HepG2 (cell line): ENCODE measurements around the gene PACS1. TPM values are rescaled to one million over a fixed set of nuclear protein-coding genes. Genes with fewer than 3 reads are reported as not detected.
A peak's percentile ranks its signal among the peaks of the same experiment; 100 is the strongest.

Source experiments
- CEBPG ChIP-seq: IDR thresholded peaks from 2 replicates; pipeline ENCODE4 v1.6.1; 2016
- FLYWCH1 ChIP-seq: sonication (generic); formaldehyde crosslinking; IDR thresholded peaks from 2 replicates; pipeline ENCODE4 v1.8.1; 2023; ENCODE audit warnings: mild to moderate bottlenecking, missing genetic modification reagents
- GRHL1 ChIP-seq: sonication (generic); formaldehyde crosslinking; conservative IDR thresholded peaks from 2 replicates; pipeline ENCODE4 v1.8.0; 2022; ENCODE audit warnings: missing genetic modification reagents
- JDP2 ChIP-seq: sonication (generic); formaldehyde crosslinking; IDR thresholded peaks from 2 replicates; pipeline ENCODE4 v1.8.1; 2022; ENCODE audit warnings: missing genetic modification reagents, borderline replicate concordance
- NFE2L2 ChIP-seq: fragments of 150-350 bp; IDR thresholded peaks from 2 replicates; pipeline ENCODE4 v1.6.1; 2014; ENCODE audit warnings: low read length
- NR2C2 ChIP-seq: sonication (generic); formaldehyde crosslinking; IDR thresholded peaks from 2 replicates; pipeline ENCODE4 v1.4.0; 2020; ENCODE audit warnings: missing genetic modification reagents, mild to moderate bottlenecking, moderate library complexity, borderline replicate concordance
- PAWR ChIP-seq: sonication (generic); formaldehyde crosslinking; IDR thresholded peaks from 2 replicates; pipeline ENCODE4 v1.4.0; 2020; ENCODE audit warnings: missing genetic modification reagents, mild to moderate bottlenecking, borderline replicate concordance
- REPIN1 ChIP-seq: sonication (generic); formaldehyde crosslinking; IDR thresholded peaks from 2 replicates; pipeline ENCODE4 v1.8.0; 2022; ENCODE audit warnings: missing genetic modification reagents, low read depth, mild to moderate bottlenecking, borderline replicate concordance
- SALL2 ChIP-seq: sonication (generic); formaldehyde crosslinking; IDR thresholded peaks from 2 replicates; pipeline ENCODE4 v1.8.1; 2023; ENCODE audit warnings: mild to moderate bottlenecking, missing genetic modification reagents, inconsistent platforms
- SRSF1 ChIP-seq: fragments of 200-400 bp; formaldehyde crosslinking; optimal IDR thresholded peaks from 2 replicates; pipeline ENCODE3; 2017; ENCODE audit warnings: mild to moderate bottlenecking, low read depth, low read length, moderate library complexity
- TBP ChIP-seq: sonication (generic); formaldehyde crosslinking; IDR thresholded peaks from 2 replicates; pipeline ENCODE4 v1.5.0; 2020; ENCODE audit warnings: missing genetic modification reagents
- TCF7L2 ChIP-seq: IDR thresholded peaks from 2 replicates; pipeline ENCODE4 v1.6.1; 2011; ENCODE audit warnings: mild to moderate bottlenecking, low read depth, low read length, moderate library complexity
- ZFAT ChIP-seq: sonication (generic); formaldehyde crosslinking; conservative IDR thresholded peaks from 2 replicates; pipeline ENCODE4 v1.8.1; 2023; ENCODE audit warnings: missing genetic modification reagents, inconsistent platforms
- ZFP62 ChIP-seq: sonication (generic); formaldehyde crosslinking; IDR thresholded peaks from 2 replicates; pipeline ENCODE4 v1.4.0; 2020; ENCODE audit warnings: missing genetic modification reagents
- ZNF552 ChIP-seq: sonication (generic); formaldehyde crosslinking; IDR thresholded peaks from 2 replicates; pipeline ENCODE4 v1.9.0; 2022; ENCODE audit warnings: missing genetic modification reagents, mild to moderate bottlenecking, borderline replicate concordance
- ZNF556 ChIP-seq: sonication (generic); formaldehyde crosslinking; IDR thresholded peaks from 2 replicates; pipeline ENCODE4 v1.4.0; 2020; ENCODE audit warnings: mild to moderate bottlenecking, missing genetic modification reagents, borderline replicate concordance
- ZNF678 ChIP-seq: sonication (generic); formaldehyde crosslinking; IDR thresholded peaks from 2 replicates; pipeline ENCODE4 v1.4.0; 2020; ENCODE audit warnings: mild to moderate bottlenecking, missing genetic modification reagents
- ZNF720 ChIP-seq: sonication (generic); formaldehyde crosslinking; IDR thresholded peaks from 2 replicates; pipeline ENCODE4 v1.4.0; 2020; ENCODE audit warnings: missing genetic modification reagents
- ZNF746 ChIP-seq: sonication (generic); formaldehyde crosslinking; IDR thresholded peaks from 2 replicates; pipeline ENCODE4 v1.8.0; 2022; ENCODE audit warnings: mild to moderate bottlenecking, missing genetic modification reagents
- polyA plus RNA-seq, 8 experiments: library from polyadenylated mRNA; depleted of rRNA in 3 of 8; stranded (reverse) in 7 of 8; unstranded in 1 of 8; fragments of >200 nt; fragmentation: Illumina TruSeq in 4 of 8; extraction: Trizol in 4 of 8; gene quantifications; 2 replicates each; pipeline versions ENCODE4 v1.2.1 to v1.2.3, GENCODE V29; 2011 to 2016; ENCODE audit warnings: low read depth in 4 of 8, missing spikeins in 1 of 8, mixed read lengths in 1 of 8; ENCODE audit not compliant: insufficient read depth in 1 of 8
- total RNA-seq, 5 experiments: library from RNA; depleted of rRNA; stranded (reverse); fragments of >200 nt; fragmentation: Illumina TruSeq; extraction: Trizol; gene quantifications; 2 replicates each; pipeline ENCODE4 v1.2.3, GENCODE V29; 2016; ENCODE audit warnings: low read depth in 1 of 5
- TF ChIP-seq, protein P1 (sequence below): sonication (generic); formaldehyde crosslinking; IDR thresholded peaks from 2 replicates; pipeline ENCODE4 v1.9.0; 2021; ENCODE audit warnings: missing genetic modification reagents, borderline replicate concordance
- TF ChIP-seq, protein P2 (sequence below): IDR thresholded peaks from 2 replicates; pipeline ENCODE4 v1.6.1; 2018; ENCODE audit warnings: missing genetic modification reagents, mild to moderate bottlenecking, missing compliant biosample characterization
- TF ChIP-seq, protein P3 (sequence below): sonication (generic); formaldehyde crosslinking; IDR thresholded peaks from 2 replicates; pipeline ENCODE4 v1.9.0; 2021; ENCODE audit warnings: missing genetic modification reagents, mild to moderate bottlenecking, borderline replicate concordance

PACS1 gene
- total and polyA plus RNA-seq, 2 of the 13 experiments (the other 11 are each of a cell fraction or from before 2014, with no cell fraction given), result 7.6 to 8.6 TPM

GRCh38 chr11:66051766-66052663 is 18.1 kb upstream of the PACS1 start, which contains the start of gene SF3B2 (continued):
- TF ChIP-seq TBP (CRISPR knock-in tag) (no peak), ZFAT (CRISPR knock-in tag) (no peak), ZNF552 (CRISPR knock-in tag) (no peak), ZNF746 (no peak), PAWR (no peak), GRHL1 (CRISPR knock-in tag) (no peak), NR2C2 (CRISPR knock-in tag) (peak; percentile 95), TCF7L2 (no peak), CEBPG (CRISPR knock-in tag) (no peak), SRSF1 (peak; percentile 73), ZNF720 (no peak), SALL2 (CRISPR knock-in tag) (peak; percentile 89), NFE2L2 (no peak), ZFP62 (CRISPR knock-in tag) (no peak), FLYWCH1 (CRISPR knock-in tag) (no peak), ZNF678 (CRISPR knock-in tag) (0 out of 2 replicates have a peak, but pooled peaks have one; percentile 44), ZNF556 (CRISPR knock-in tag) (peak; percentile 85; the same call in 1 of the 2 replicates), JDP2 (CRISPR knock-in tag) (no peak), REPIN1 (peak; percentile 75; the same call in 1 of the 2 replicates)
- TF ChIP-seq, protein P1, sequence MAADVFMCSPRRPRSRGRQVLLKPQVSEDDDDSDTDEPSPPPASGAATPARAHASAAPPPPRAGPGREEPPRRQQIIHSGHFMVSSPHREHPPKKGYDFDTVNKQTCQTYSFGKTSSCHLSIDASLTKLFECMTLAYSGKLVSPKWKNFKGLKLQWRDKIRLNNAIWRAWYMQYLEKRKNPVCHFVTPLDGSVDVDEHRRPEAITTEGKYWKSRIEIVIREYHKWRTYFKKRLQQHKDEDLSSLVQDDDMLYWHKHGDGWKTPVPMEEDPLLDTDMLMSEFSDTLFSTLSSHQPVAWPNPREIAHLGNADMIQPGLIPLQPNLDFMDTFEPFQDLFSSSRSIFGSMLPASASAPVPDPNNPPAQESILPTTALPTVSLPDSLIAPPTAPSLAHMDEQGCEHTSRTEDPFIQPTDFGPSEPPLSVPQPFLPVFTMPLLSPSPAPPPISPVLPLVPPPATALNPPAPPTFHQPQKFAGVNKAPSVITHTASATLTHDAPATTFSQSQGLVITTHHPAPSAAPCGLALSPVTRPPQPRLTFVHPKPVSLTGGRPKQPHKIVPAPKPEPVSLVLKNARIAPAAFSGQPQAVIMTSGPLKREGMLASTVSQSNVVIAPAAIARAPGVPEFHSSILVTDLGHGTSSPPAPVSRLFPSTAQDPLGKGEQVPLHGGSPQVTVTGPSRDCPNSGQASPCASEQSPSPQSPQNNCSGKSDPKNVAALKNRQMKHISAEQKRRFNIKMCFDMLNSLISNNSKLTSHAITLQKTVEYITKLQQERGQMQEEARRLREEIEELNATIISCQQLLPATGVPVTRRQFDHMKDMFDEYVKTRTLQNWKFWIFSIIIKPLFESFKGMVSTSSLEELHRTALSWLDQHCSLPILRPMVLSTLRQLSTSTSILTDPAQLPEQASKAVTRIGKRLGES (CRISPR knock-in tag), result no peak
- TF ChIP-seq, protein P2, sequence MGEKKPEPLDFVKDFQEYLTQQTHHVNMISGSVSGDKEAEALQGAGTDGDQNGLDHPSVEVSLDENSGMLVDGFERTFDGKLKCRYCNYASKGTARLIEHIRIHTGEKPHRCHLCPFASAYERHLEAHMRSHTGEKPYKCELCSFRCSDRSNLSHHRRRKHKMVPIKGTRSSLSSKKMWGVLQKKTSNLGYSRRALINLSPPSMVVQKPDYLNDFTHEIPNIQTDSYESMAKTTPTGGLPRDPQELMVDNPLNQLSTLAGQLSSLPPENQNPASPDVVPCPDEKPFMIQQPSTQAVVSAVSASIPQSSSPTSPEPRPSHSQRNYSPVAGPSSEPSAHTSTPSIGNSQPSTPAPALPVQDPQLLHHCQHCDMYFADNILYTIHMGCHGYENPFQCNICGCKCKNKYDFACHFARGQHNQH (CRISPR knock-in tag), result peak; percentile 82
- TF ChIP-seq, protein P3, sequence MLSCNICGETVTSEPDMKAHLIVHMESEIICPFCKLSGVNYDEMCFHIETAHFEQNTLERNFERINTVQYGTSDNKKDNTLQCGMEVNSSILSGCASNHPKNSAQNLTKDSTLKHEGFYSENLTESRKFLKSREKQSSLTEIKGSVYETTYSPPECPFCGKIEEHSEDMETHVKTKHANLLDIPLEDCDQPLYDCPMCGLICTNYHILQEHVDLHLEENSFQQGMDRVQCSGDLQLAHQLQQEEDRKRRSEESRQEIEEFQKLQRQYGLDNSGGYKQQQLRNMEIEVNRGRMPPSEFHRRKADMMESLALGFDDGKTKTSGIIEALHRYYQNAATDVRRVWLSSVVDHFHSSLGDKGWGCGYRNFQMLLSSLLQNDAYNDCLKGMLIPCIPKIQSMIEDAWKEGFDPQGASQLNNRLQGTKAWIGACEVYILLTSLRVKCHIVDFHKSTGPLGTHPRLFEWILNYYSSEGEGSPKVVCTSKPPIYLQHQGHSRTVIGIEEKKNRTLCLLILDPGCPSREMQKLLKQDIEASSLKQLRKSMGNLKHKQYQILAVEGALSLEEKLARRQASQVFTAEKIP (CRISPR knock-in tag), result no peak
